Neural progenitor cell (in vitro differentiated cells): ENCODE data around the gene SPATC1L. TPM values are rescaled to one million over a fixed set of nuclear protein-coding genes. Genes with fewer than 3 reads are reported as not detected.
A peak's percentile ranks its signal among the peaks of the same experiment; 100 is the strongest.

ENCODE experiments used
- DNase-seq: peaks from one replicate; pipeline ENCODE4 v3.0.0-alpha.2; 2016; ENCODE audit warnings: low spot score
- H2AFZ ChIP-seq: fragments of 200-600 bp; sonication (generic); replicated peaks from 2 replicates; pipeline ENCODE4 v1.6.1; 2016; ENCODE audit warnings: antibody characterized with exemption
- H3F3A ChIP-seq: fragments of 200-600 bp; sonication (generic); 2 replicates; pipeline ENCODE4 v1.6.1; 2016; ENCODE audit warnings: antibody characterized with exemption, low read depth
- H3K27ac ChIP-seq: fragments of 200-600 bp; sonication (generic); 2 replicates; pipeline ENCODE4 v1.5.1; 2016; ENCODE audit warnings: mild to moderate bottlenecking
- H3K27me3 ChIP-seq: fragments of 200-600 bp; sonication (generic); 2 replicates; pipeline ENCODE4 v1.6.1; 2016; ENCODE audit warnings: mild to moderate bottlenecking, moderate library complexity
- H3K36me3 ChIP-seq: fragments of 200-600 bp; sonication (generic); 2 replicates; pipeline ENCODE4 v1.5.1; 2016
- H3K4me1 ChIP-seq: fragments of 200-600 bp; sonication (generic); 2 replicates; pipeline ENCODE4 v1.6.1; 2016; ENCODE audit warnings: mixed run types
- H3K4me2 ChIP-seq: fragments of 200-600 bp; sonication (generic); 2 replicates; pipeline ENCODE4 v1.6.1; 2016
- H3K4me3 ChIP-seq: fragments of 200-600 bp; sonication (generic); 2 replicates; pipeline ENCODE4 v1.5.1; 2016
- H3K79me2 ChIP-seq: fragments of 200-600 bp; sonication (generic); 2 replicates; pipeline ENCODE4 v1.6.1; 2016; ENCODE audit warnings: low read depth
- H3K9ac ChIP-seq: fragments of 200-600 bp; sonication (generic); 2 replicates; pipeline ENCODE4 v1.6.1; 2016
- H3K9me3 ChIP-seq: fragments of 200-600 bp; sonication (generic); 2 replicates; pipeline ENCODE4 v1.5.1; 2016; ENCODE audit warnings: low read depth
- H4K20me1 ChIP-seq: fragments of 200-600 bp; sonication (generic); 2 replicates; pipeline ENCODE4 v1.6.1; 2016; ENCODE audit warnings: low read depth
- H3K27ac Mint-ChIP-seq: 3 replicates; pipeline ENCODE4 v1.8.0; 2021; ENCODE audit warnings: mixed read lengths
- H3K27me3 Mint-ChIP-seq: 2 replicates; pipeline ENCODE4 v1.8.0; 2022; ENCODE audit warnings: low read depth, mild to moderate bottlenecking, inconsistent platforms, moderate library complexity, mixed read lengths; ENCODE audit not compliant: insufficient read depth
- H3K36me3 Mint-ChIP-seq: 3 replicates; pipeline ENCODE4 v1.8.0; 2021; ENCODE audit warnings: mixed read lengths
- H3K4me1 Mint-ChIP-seq: 3 replicates; pipeline ENCODE4 v1.8.0; 2021; ENCODE audit warnings: mixed read lengths
- H3K4me3 Mint-ChIP-seq: 3 replicates; pipeline ENCODE4 v1.8.0; 2021; ENCODE audit warnings: mild to moderate bottlenecking, moderate library complexity, mixed read lengths
- H3K9me3 Mint-ChIP-seq: 3 replicates; pipeline ENCODE4 v1.8.0; 2020; ENCODE audit warnings: mixed read lengths
- EZH2 ChIP-seq: fragments of 200-600 bp; sonication (generic); IDR thresholded peaks from 2 replicates; pipeline ENCODE4 v1.6.1; 2017; ENCODE audit warnings: antibody characterized with exemption, mild to moderate bottlenecking, moderate library complexity
- EZH2phosphoT487 ChIP-seq: fragments of 200-600 bp; sonication (generic); IDR thresholded peaks from 2 replicates; pipeline ENCODE4 v1.6.1; 2017; ENCODE audit warnings: antibody characterized with exemption
- total RNA-seq: library from RNA; depleted of rRNA; stranded (reverse); fragments of >200 nt; gene quantifications from 2 replicates; pipeline ENCODE4 v1.2.3, GENCODE V29; 2015; ENCODE audit warnings: low replicate concordance
- TF ChIP-seq, protein P1 (sequence below): fragments of 200-600 bp; sonication (generic); IDR thresholded peaks from 2 replicates; pipeline ENCODE4 v1.5.1; 2017; ENCODE audit warnings: antibody characterized with exemption, mild to moderate bottlenecking

The SPATC1L gene
- total RNA-seq, 1 donor from 2014 or later: 5.1 TPM

DNA sequence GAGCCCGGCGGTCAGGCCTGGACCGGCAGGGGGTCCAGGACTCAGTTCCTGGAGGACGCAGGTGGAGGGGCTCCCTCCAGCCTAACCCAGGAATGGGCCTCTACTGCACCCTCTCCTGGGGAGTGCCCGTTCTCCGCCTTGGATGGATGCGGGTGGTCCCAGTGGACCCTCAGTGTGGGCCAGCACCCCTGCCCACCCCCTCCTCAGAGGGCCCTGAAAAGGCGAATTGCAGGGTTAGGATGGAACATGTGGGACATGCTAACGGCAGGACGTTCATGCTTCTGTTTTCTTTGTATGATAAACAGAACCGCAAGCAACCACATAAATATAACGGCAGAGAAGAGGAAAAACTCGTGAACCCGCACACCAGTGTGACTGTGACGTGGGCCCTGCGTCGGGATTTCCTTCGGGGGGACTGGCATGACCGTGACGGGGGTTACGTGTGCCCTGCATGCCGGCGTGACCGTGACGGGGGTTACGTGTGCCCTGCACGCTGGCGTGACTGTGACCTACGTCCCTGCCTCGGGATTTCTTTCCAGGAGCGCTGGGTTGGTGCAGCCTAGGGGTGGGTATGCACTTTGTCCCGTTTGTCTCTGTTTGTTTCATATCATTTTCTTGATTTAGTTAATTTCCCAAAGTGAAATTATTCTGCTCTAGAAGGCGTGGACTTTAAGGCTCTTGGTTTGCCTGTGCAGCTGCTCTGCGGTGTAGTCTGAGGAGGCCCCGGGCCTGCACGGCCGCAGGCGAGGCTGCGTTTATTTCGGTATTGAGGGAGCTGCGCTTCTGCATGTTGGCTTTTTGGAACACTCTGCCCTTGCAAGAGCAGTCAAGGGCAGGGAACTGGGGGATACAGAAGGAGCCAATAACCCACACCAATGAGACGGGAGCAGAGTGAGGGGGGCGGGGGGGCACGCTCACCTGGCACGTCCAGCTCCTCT is 32.0 kb downstream of the SPATC1L start:
- Histone ChIP-seq H3F3A (peaks cover 8% of the 10 kb centered on the region), H3K36me3 (no peaks in the 10 kb centered on the region), H3K9me3 (no peaks in the 10 kb centered on the region), H3K27me3 (no peaks in the 10 kb centered on the region), H2AFZ (peak overlapping the region; percentile 84), H3K79me2 (no peaks in the 10 kb centered on the region), H3K27ac (no peak overlapping the region), H4K20me1 (no peaks in the 10 kb centered on the region), H3K4me2 (no peak overlapping the region), H3K4me3 (no peak overlapping the region), H3K9ac (no peak overlapping the region), H3K4me1 (peaks cover 10% of the 10 kb centered on the region)
- Mint-ChIP-seq H3K27ac (peak overlapping the region; percentile 94), H3K27me3 (peaks cover 10% of the 10 kb centered on the region), H3K9me3 (no peaks in the 10 kb centered on the region), H3K4me1 (peaks cover 22% of the 10 kb centered on the region), H3K4me3 (no peak overlapping the region), H3K36me3 (no peaks in the 10 kb centered on the region)
- DNase-seq: no peak
- TF ChIP-seq EZH2: no peak

DNA sequence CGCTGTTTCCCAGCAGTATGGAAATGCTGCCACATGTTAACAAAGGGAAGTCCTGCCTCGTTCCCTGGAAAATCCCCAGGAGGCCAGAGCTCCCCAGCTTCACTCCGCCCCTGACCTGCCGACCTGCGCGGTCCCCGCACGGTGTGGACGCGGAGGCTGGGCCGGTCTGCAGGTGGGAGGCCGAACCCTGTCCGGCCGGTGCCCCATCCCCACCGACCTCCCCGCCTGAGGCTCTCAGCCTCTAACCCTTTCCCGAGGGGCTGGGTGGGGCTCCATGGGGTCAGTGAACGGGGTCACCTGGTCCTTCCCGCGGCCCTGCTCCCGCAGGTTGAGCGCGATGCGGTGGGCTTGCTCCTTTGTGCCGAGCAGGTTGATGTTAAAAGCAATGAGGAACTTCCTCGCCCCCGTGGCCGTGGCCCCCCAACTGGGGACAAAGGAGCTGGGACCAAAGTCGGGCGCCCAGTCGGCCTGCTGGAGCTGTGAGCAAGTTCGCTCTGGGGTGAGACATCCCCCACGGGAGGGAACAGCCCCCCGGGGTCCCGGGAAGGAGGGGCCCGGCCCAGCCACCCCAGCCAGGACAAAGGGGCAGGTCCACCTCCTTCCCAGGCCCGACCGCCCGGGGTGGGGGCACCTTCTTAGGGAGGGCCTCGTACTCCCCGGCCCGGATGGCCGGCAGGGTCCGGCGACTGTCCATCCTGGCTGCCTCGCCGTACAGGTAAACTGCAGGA is 32.8 kb downstream of the SPATC1L start:
- Histone ChIP-seq H3K27me3 (no peaks in the 10 kb centered on the region), H3K27ac (no peak overlapping the region), H3K9me3 (no peaks in the 10 kb centered on the region), H4K20me1 (no peaks in the 10 kb centered on the region), H2AFZ (no peak overlapping the region), H3K4me3 (no peak overlapping the region), H3K79me2 (no peaks in the 10 kb centered on the region), H3K36me3 (no peaks in the 10 kb centered on the region), H3F3A (peaks cover 15% of the 10 kb centered on the region), H3K4me2 (no peak overlapping the region), H3K4me1 (peaks cover 10% of the 10 kb centered on the region), H3K9ac (no peak overlapping the region)
- no peaks in the 10 kb centered on the region for H3K9me3 Mint-ChIP-seq
- no peak overlapping the region for H3K27ac Mint-ChIP-seq
- peaks cover 20% of the 10 kb centered on the region for H3K4me1 Mint-ChIP-seq
- peaks cover 8% of the 10 kb centered on the region for H3K27me3 Mint-ChIP-seq
- no peaks in the 10 kb centered on the region for H3K36me3 Mint-ChIP-seq
- TF ChIP-seq, protein P1, sequence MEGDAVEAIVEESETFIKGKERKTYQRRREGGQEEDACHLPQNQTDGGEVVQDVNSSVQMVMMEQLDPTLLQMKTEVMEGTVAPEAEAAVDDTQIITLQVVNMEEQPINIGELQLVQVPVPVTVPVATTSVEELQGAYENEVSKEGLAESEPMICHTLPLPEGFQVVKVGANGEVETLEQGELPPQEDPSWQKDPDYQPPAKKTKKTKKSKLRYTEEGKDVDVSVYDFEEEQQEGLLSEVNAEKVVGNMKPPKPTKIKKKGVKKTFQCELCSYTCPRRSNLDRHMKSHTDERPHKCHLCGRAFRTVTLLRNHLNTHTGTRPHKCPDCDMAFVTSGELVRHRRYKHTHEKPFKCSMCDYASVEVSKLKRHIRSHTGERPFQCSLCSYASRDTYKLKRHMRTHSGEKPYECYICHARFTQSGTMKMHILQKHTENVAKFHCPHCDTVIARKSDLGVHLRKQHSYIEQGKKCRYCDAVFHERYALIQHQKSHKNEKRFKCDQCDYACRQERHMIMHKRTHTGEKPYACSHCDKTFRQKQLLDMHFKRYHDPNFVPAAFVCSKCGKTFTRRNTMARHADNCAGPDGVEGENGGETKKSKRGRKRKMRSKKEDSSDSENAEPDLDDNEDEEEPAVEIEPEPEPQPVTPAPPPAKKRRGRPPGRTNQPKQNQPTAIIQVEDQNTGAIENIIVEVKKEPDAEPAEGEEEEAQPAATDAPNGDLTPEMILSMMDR: no peak
- TF ChIP-seq EZH2phosphoT487: no peak
- TF ChIP-seq EZH2: no peak
- no peak overlapping the region for H3K4me3 Mint-ChIP-seq
- DNase-seq: no peak

DNA sequence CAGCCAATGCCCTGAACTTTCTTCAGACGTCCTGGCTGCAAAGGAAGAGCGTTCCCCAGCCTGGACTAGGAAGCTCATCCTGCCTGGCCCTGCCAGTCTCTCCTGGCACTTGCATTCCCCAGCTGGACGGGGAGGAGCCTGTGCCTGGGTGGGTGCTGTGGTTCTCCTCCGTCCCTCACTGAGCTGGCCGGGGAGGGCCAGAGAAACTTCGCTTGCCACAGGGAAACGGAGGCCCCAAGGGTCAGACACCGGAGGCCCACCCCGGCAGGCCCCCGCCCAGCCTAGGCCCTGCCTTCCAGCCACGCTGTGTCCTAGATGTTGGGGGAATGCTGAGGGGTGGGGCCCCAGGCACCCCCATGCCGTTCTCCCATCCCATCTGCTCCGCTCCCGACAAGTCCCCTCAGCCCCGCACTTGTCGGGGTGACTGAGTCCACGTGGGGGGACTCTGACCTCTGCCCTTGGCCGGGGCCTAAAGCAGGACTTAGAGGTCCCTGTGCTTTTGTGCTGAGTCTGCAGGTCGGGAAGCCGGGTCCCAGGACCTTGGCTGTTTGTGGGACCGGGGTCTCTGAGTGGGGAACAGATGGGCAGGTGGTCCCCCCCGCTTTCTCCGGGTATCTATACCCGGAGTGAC is 33.7 kb downstream of the SPATC1L start:
- H3K27me3 Mint-ChIP-seq: peaks cover 6% of the 10 kb centered on the region
- H3K36me3 Mint-ChIP-seq: no peaks in the 10 kb centered on the region
- H3K4me1 Mint-ChIP-seq: peaks cover 15% of the 10 kb centered on the region
- Histone ChIP-seq H3K9ac (no peak overlapping the region), H4K20me1 (no peaks in the 10 kb centered on the region), H3K79me2 (no peaks in the 10 kb centered on the region), H3K27ac (no peak overlapping the region), H2AFZ (no peak overlapping the region), H3K4me3 (no peak overlapping the region), H3K4me2 (no peak overlapping the region), H3K36me3 (no peaks in the 10 kb centered on the region), H3K9me3 (no peaks in the 10 kb centered on the region), H3F3A (peaks cover 15% of the 10 kb centered on the region), H3K4me1 (peaks cover 10% of the 10 kb centered on the region), H3K27me3 (no peaks in the 10 kb centered on the region)
- TF ChIP-seq, protein P1: no peak
- no peak for TF ChIP-seq EZH2
- no peak for TF ChIP-seq EZH2phosphoT487
- H3K4me3 Mint-ChIP-seq: no peak overlapping the region
- peak overlapping the region; percentile 87 for H3K27ac Mint-ChIP-seq
- H3K9me3 Mint-ChIP-seq: no peaks in the 10 kb centered on the region
- DNase-seq: no peak
